Body of pancreas (tissue), 4 donors: ENCODE measurements around the gene DDX50.

Experiments
- CTCF ChIP-seq, 7 experiments: fragments of 450-650 bp in 4 of 7; fragments of 200-600 bp in 3 of 7; sonication (generic) in 3 of 7; IDR thresholded peaks; one replicate each; pipeline ENCODE4 v1.5.1; 2016 to 2019; ENCODE audit warnings: antibody characterized with exemption in 7 of 7
- POLR2A ChIP-seq, 3 donors: fragments of 450-650 bp; IDR thresholded peaks; one replicate each; pipeline ENCODE4 v1.6.1; 2016; ENCODE audit warnings: antibody characterized with exemption in 3 of 3, mild to moderate bottlenecking in 2 of 3

GRCh38 chr10:68989317-68989990 is 88.3 kb downstream of the DDX50 start:
- TF ChIP-seq CTCF (IDR thresholded peaks at IDR 0.05) (no peak), POLR2A (IDR thresholded peaks at IDR 0.05) (no peak)
